T47D (cell line): ENCODE measurements around the gene CIP2A.

Experiments
- DNase-seq, 2 experiments: peaks; one replicate each; pipeline versions ENCODE4 v3.0.0 to v3.0.0-alpha.2; 2011 to 2012; ENCODE audit warnings: low read depth in 1 of 2, low spot score in 1 of 2
- JUND ChIP-seq: IDR thresholded peaks from 2 replicates; pipeline ENCODE4 v1.6.1; 2012; ENCODE audit warnings: low read depth
- in situ Hi-C: cut with HindIII; loops from 2 replicates; pipeline ENCODE4 v1.10.0; 2016; ENCODE audit warnings: low sequenced_read_pairs, low pct_unique_long_range_greater_than_20kb

Gene CIP2A

DNA sequence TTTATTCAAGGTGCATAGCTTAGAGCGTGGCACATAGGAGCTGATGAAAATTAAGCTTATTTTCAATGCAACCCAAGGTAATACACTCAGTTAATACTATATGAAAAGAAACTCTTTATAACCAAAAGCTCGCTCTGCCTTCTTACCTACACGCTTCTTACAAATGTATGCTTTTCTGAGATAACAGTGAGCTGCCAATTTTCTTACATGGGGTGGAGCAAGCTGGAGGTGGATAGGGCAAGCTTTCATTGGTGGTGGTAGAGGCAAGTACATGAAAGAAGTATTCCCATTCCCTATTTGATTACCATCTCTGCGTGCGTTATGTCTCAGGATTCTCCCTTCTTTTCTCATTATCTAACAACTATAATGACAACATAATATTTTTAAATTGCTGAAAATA, 9.1 kb upstream of the CIP2A start:
- DNase-seq = no peak
- TF ChIP-seq JUND = no peak
- in situ Hi-C loops = no loop called here

DNA sequence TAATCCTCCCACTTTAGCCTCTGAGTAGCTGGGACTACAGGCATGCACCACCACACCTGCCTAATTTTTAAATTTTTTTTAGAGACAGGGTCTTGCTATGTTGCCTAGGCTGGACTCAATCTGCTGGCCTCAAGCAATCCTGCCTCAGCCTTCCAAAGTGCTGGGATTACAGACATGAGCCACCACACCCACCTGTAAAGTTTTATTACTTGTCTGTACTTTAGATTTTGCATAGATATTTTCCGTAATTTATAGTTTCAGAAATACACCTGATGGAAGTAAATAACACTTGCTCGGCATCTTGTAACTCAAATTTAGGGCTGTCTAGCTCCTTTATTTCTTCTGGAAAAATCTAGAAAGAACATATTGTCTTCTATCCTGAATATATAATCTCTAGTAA, 6.1 kb upstream of the CIP2A start:
- DNase-seq = no peak
- in situ Hi-C loops = no loop called here
- TF ChIP-seq JUND = no peak

DNA sequence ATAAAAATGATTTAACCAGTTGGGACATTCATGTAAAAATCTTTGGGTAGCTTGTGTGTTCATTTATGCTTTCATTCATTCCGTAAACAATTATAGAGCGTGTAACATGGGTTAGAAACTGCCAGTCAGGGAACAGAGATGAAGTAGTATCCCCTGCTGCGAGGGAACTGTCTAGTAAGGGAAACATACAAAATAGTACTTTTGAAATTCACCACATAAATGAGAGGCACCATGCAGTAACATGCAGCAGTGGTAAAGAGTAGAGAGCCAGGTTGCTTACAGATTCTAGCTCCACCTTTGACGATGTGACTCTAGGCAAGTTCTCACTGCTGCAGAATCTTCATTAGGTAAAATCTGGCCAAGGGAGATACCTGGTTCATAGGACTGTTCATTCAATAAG, 1.2 kb upstream of the CIP2A start:
- in situ Hi-C loops = no loop called here
- TF ChIP-seq JUND = no peak
- no peak for DNase-seq

DNA sequence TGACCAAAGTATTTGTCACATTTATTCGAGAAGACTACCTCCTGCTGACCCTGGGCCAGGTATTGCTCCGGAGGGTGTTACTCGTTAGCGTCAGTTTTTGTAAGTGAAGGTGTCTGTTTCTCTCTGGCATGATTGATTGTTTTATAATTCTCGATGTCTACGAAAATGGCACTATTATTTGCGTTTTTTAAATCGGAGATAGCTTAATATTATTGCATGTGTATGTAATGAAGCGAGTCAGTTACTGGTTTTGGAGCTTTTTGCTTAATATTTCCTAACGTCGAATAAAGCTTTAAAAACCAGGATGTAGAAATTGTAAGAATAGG, 723 bp upstream of the CIP2A start:
- DNase-seq = no peak
- TF ChIP-seq JUND = no peak
- in situ Hi-C loops = no loop called here

DNA sequence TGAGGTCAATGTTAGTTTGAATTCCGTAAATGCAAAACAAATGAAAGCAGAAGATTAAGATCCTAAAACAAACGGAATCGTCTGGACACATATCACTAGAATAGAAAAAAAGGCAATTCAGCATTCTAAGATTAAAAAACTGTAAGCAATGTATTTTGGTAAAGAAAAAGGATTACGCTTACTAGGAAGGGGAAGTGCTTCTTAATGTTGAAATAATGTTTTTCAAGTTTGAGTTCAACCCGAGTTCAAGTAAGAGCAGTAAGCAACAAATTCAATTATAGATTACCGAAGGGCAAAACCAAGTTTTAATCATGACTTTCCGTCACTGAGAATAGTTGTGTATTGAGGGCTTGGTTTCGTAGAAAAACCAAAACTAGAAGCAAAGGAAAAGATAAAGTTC, 637 bp downstream of the CIP2A start:
- no peak for DNase-seq
- in situ Hi-C loops = no loop called here
- TF ChIP-seq JUND = no peak

DNA sequence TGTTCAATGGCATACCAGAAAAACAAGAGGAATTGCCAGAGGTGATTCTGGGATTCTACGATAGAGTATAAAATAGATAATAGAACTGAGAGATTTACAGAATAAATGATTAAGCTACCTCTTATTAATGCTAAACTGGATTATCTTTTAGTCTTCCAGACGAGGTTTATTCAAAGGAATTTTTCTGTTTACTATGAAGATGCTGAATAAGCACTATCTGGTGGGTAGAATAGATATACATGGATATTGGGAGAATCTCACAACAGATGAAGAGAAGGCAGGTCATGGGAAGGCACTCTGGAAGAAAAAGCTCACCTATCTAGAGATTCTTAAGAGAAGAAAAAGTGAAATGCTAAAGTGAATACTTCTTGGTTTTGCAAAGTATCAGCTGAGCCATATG, 11.2 kb downstream of the CIP2A start:
- DNase-seq = no peak
- in situ Hi-C loops = no loop called here
- no peak for TF ChIP-seq JUND

DNA sequence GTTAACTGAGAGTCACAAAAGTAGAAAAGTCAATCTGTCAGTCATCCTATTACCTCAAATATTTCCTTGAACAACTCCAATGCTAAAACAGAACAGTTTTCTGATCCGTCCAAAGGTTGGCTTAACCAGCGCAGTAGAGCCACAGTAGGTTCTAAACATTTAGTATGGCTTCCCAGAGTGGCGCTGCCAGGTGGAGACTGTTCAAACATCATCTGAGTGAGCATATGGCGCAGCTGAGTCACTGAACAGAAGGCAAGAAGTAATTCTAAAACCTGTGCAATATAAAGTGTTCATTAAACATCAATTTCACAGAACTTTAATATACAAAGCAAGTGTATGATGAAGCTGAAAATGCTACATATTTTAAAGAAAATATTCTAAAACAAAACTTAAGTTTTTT, 19.9 kb downstream of the CIP2A start:
- in situ Hi-C loops = no loop called here
- TF ChIP-seq JUND = no peak
- DNase-seq = no peak

DNA sequence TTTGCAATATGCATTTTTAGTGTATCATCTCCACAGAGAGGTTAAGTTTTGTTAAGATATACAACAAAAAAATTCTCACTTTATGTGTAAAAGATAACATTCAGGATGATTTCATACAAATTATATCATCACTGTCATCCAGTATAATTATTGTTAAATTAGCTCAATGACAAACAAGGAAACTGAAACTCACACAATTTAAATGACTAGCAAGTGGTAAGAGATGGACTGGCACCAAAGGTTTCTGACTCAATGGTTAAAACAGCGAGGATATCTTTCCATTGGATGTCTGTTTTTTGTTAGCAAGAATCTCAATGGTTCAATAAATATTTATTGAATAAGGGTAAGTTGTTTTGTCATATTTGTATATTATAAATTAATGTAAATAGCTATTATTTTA, 22.6 kb downstream of the CIP2A start:
- no peak for TF ChIP-seq JUND

DNA sequence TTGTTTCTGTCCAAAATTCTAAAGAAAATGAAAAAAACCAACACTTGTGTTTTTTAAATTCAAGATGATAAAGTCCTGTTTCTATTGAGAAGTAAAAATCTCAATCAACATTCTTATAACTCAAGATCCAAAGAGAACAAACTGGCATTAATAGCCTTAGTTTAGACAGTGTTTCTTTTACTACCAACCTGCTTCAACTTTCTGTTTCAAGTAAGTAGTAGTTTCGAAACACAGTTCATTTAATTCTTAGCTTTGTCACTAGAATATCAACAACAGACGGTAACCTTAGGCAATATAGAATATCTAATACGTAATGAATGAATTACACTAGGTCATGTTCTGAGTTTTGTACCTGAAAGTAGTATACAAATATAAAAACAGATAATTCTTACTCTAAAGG, 23.7 kb downstream of the CIP2A start:
- no peak for TF ChIP-seq JUND
- in situ Hi-C loops = no loop called here
- DNase-seq = no peak

More for the DNA sequence above, 22.6 kb downstream of the CIP2A start:
- no peak for DNase-seq
- in situ Hi-C loops = no loop called here

DNA sequence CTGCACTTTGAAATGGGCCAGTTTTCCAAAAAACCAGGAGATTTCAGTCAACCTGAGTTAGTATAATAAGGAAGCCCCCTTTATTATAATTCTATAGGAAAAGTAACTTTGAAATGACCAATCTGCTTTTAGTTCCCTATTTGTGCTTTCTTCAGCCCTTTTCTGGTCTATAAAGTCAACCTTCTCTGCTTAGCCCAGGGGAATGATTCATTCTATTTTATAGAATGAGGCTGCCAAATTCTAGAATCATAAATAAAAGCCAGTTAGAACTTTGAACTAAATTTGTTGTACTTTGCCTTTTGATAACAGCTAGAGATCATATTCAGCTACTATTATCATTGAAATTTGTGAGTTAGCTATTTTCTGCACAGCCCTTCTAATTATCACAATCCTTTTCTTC, 24.7 kb downstream of the CIP2A start:
- DNase-seq = no peak
- in situ Hi-C loops = no loop called here
- no peak for TF ChIP-seq JUND

DNA sequence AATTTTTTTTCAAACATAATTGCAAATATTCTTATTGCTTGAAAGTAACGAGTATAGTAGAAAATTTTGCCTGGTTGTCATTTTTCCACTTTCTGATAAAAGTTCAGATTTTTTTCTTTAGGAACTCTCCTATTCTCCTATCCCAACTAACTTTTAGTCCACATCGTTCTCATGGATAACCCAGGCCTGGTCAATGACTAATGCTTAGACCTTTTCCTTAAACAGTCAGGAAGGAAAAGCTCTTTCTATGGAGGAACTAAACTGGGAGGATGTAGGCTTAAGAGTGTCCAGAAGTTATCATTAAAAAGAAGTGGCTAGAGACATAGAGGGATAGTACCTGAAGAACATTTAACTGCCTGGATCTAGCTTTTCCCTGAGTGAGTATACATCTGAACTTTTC, 26.7 kb downstream of the CIP2A start:
- no peak for TF ChIP-seq JUND
- DNase-seq = no peak
- in situ Hi-C loops = no loop called here

DNA sequence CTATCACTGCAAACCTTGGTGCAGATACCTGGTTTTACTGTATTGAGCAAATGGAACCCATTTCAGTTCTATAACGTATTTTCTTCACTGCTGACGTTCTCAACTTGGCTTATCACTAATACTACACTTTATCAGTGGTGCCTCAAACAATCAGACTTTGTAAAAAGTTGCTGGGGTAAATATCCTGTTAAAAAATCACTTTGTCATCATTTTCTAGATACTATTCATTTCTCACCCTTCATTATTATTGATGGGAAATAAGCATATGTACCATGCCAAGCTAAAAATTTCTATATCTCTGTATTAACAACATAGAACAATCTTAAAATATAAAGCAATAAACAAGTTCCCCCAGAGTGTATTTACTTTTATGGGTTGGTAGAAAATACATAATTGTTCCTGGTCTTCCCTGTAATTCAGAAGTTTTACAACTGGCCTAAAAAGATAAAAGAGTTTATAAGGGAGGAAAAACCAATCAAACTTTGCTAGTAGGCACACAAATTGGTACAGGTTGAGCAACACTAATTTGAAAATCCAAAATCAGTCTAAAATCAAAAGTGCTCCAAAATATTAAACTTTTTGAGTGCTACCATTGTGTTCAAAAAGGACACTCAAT, 33.2 kb downstream of the CIP2A start:
- no peak for DNase-seq
- TF ChIP-seq JUND = no peak
- in situ Hi-C loops = no loop called here

DNA sequence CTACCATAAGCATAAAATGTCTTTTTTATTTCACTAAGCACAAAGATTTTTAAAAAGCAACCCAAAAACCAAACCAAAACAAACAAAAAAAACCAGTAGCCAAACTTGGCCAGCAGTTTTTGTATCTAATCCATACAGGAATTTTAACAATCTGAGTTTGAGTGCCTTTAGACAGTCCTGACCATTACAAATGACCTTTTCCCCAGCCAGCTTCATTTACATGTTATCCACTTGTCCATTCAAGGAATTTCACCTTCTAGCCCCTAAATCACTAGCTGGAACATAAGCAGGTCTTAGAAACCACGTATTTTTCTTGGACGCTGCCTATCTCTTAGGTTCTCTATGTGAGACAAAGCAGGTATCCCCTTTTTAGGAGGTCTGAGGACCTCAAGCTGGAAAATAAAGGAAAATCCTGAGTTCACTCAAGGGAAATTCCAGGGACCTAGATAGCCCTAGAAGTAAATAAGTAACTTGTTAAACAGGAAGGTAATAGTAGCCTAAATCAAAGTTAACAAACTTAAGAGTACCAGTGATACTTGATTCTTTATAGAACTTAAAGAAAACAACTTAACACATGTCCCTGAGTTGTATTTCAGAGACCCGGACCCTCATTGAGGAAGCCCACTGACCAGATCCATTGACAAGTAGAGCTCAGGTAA, 34.2 kb downstream of the CIP2A start:
- no peak for TF ChIP-seq JUND
- in situ Hi-C loops = no loop called here
- DNase-seq = no peak

DNA sequence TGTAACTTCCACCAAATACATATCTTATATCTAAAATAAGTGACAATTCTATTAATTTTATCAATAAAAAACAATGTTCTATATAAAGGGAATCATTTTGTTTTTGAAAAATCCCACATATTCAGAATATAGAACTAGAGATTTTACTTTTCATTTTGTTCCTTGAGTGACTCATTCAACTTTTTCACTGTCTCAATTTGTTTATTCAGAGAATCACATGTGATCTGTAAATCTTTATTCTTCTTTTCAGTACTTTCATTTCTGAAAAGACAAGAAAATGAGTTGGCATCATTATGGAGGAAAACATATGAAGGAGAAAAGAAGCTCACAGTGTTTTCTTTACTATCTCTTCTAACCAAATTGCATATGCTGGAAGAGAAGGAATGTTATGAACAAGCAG, 35.0 kb downstream of the CIP2A start:
- in situ Hi-C loops = no loop called here
- DNase-seq = no peak
- TF ChIP-seq JUND = no peak
